Fibroblast of the aortic adventitia (primary cell): Measurements from ENCODE around the gene POLR2L. TPM values are rescaled to one million over a fixed set of nuclear protein-coding genes. Genes with fewer than 3 reads are reported as not detected.
A peak's percentile ranks its signal among the peaks of the same experiment; 100 is the strongest.

Source experiments
- DNase-seq: peaks from one replicate; pipeline ENCODE4 v3.0.0-alpha.2; 2010; ENCODE audit warnings: low read depth
- H3K4me3 ChIP-seq: 2 replicates; pipeline ENCODE4 v1.5.1; 2011; ENCODE audit warnings: low read depth, mild to moderate bottlenecking, control low read depth, low read length, moderate library complexity
- total RNA-seq: library from RNA; depleted of rRNA; stranded (reverse); fragments of >200 nt; gene quantifications from 2 replicates; pipeline ENCODE4 v1.2.3, GENCODE V29; 2012; ENCODE audit warnings: low replicate concordance
- TF ChIP-seq, protein P1 (sequence below): IDR thresholded peaks from 2 replicates; pipeline ENCODE4 v1.5.1; 2011; ENCODE audit warnings: mild to moderate bottlenecking, low read length, control low read depth, inconsistent platforms; ENCODE audit not compliant: insufficient read depth

Gene POLR2L
- total RNA-seq, 1 donor, result 135 TPM

- no peak overlapping the region for H3K4me3 ChIP-seq
- DNase-seq, result no peak
- TF ChIP-seq, protein P1, sequence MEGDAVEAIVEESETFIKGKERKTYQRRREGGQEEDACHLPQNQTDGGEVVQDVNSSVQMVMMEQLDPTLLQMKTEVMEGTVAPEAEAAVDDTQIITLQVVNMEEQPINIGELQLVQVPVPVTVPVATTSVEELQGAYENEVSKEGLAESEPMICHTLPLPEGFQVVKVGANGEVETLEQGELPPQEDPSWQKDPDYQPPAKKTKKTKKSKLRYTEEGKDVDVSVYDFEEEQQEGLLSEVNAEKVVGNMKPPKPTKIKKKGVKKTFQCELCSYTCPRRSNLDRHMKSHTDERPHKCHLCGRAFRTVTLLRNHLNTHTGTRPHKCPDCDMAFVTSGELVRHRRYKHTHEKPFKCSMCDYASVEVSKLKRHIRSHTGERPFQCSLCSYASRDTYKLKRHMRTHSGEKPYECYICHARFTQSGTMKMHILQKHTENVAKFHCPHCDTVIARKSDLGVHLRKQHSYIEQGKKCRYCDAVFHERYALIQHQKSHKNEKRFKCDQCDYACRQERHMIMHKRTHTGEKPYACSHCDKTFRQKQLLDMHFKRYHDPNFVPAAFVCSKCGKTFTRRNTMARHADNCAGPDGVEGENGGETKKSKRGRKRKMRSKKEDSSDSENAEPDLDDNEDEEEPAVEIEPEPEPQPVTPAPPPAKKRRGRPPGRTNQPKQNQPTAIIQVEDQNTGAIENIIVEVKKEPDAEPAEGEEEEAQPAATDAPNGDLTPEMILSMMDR, result no peak
Measured at GRCh38 chr11:815675-816432, 26.5 kb downstream of the POLR2L start.

DNA sequence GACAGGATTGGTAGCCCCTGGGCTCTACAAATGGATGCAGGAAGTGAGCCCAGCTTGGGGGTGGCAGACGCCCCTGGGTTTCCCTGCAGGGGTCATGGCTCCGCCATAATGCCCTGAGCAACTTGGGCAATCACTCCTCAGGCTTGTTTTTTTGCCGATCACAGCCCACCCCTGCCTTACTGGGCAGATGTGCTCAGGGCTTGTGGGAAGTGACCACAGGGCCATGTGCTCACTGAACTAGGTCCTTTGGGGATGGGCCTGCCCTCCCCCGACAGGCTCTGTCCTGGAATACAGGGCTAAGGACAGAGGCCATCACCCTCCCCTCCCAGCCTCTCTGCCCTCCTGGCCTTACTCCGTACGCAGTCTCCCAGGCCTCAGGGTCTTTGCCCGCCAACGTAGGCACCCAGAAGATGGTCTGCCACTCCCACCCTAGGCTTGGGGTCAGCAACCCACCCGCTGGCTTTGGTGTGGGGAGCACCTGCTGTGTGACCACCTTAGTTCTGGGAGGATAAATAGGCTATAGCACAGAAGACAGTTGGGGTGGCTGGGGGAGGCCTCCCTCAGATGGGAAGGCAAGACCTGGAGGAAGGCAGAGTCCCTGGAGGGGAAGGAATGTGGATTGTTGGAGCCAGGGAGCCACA is 28.8 kb downstream of the POLR2L start:
- TF ChIP-seq, protein P1, result no peak
- H3K4me3 ChIP-seq, result no peak overlapping the region
- no peak for DNase-seq

DNA sequence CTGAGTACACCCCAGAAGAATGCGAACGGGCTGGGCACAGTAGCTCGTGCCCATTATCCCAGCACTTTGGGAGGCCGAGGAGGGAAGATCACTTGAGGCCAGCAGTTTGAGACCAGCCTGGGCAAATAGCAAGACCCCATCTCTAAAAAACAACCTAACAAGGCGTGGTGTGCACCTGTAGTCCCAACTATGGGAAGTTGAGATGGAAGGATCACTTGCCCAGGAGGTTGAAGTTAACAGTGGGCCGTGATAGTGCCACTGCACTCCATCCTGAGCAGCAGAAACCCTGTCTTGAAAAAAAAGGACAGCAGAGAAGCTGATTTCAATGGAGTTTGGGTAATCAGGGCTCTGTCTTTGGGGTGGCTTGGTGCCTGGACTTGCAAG is 29.3 kb downstream of the POLR2L start:
- TF ChIP-seq, protein P1, result no peak
- no peak overlapping the region for H3K4me3 ChIP-seq
- DNase-seq, result no peak

DNA sequence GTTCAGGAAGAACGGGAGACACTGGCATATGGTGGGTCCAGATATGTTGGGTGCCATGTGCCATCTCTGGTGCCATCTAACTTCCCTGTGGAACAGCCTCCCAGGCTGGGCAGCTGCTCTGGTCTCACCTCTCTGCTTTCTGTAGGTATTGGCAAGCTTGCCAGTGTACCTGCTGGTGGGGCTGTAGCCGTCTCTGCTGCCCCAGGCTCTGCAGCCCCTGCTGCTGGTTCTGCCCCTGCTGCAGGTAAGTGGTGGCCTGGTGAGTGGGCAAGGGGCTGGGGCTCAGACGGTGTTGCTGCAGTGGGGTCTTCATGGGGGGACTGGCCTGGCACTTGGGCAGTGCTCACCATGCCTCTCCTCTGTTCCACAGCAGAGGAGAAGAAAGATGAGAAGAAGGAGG is 29.9 kb downstream of the POLR2L start:
- TF ChIP-seq, protein P1, result no peak
- DNase-seq, result no peak
- H3K4me3 ChIP-seq, result no peak overlapping the region

DNA sequence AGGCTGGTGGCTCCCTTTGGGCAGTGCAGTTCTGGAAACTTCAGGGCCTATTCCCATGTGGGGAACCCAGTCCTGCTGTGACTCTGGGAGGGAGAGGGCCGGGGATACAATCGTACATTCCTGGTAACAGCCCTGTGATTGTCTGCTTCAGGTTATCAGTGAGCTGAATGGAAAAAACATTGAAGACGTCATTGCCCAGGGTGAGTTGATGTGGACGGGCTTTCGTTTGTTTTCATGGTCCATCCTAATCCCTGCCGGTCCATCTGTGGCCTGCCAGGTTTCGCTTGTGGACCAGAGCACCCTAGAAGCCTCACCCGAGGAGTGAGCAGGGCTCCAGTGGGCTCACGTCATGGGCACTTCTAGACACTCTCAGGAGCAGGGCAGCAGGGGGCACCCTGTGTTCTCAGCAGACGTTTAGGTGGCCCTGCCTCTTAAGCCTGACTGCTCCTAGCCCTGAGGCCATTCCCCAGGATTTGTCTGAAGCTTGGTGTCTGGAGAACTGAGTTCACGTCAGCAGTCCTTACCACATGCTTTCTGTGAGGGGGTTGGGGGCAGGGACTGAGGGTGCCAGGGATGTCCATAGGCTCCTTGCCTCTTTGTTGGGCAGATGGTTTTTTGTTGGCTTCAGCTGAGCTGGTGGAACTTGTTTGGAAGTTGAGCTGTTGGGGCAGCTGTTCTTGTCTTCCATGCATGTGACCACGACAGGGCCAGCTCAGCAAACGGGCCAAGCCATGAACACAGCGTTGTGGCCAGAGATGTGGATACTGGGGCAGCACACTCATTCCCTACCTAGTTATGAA is 30.7 kb downstream of the POLR2L start:
- TF ChIP-seq, protein P1, result no peak
- no peak for DNase-seq
- H3K4me3 ChIP-seq, result peak overlapping the region; percentile 88

DNA sequence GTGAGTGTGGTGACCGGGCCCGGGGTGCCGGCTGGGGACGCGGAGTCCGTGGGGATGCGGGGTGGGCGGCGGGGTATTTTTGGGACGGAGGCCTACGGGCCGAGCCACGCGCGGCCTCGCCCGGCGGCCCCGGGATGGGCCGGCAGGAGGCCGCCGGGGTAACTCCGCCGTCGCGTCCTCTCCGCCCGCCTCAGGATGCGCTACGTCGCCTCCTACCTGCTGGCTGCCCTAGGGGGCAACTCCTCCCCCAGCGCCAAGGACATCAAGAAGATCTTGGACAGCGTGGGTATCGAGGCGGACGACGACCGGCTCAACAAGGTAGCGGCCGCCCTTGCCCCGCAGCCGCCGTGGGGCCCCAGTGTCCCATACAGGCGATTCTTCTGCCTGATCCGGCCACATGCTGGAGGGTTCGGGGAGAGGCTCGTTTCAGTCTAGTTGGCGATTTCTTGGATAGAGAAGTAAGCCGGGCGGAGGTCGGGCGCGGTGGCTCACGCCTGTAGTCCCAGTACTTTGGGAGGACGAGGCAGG is 32.2 kb downstream of the POLR2L start:
- peak overlapping the region; percentile 88 for H3K4me3 ChIP-seq
- TF ChIP-seq, protein P1, result no peak
- DNase-seq, result no peak
